H1 (cell line): ENCODE results near the gene ABHD14A. TPM values are rescaled to one million over a fixed set of nuclear protein-coding genes. Genes with fewer than 3 reads are reported as not detected.

ENCODE experiments used
- CTCF ChIA-PET: fragments of 300-600 bp; sonication (Branson Sonifier 250); formaldehyde crosslinking; loops from one replicate; lab custom pipeline; 2021; ENCODE audit not compliant: partially characterized antibody; lab: Charles Lee
- POLR2A ChIA-PET: fragments of 300-600 bp; sonication (Branson Sonifier 250); formaldehyde crosslinking; loops from one replicate; lab custom pipeline; 2021; ENCODE audit warnings: inconsistent platforms; ENCODE audit not compliant: partially characterized antibody; lab: Charles Lee
- DNase-seq, 2 experiments: peaks; one replicate each; pipeline versions ENCODE4 v3.0.0 to v3.0.0-alpha.2; 2010 to 2022; ENCODE audit warnings: low spot score in 2 of 2, low read depth in 1 of 2, mixed read lengths in 1 of 2
- FAIRE-seq: peaks from 2 replicates; lab custom pipeline; 2011; peaks lifted over from hg19 to GRCh38; lab: Jason Lieb, UNC
- H2AFZ ChIP-seq: 2 replicates; pipeline ENCODE4 v1.8.1; 2012; ENCODE audit warnings: low read length, inconsistent platforms
- H2AK5ac ChIP-seq: 2 replicates; pipeline ENCODE4 v1.6.1; 2013; ENCODE audit warnings: low read depth, low read length
- H2BK120ac ChIP-seq: replicated peaks from 2 replicates; pipeline ENCODE3; 2013; ENCODE audit warnings: low read depth, low read length, inconsistent platforms
- H2BK12ac ChIP-seq: 2 replicates; pipeline ENCODE4 v1.6.1; 2013; ENCODE audit warnings: low read depth, low read length
- H2BK15ac ChIP-seq: 2 replicates; pipeline ENCODE4 v1.6.1; 2013; ENCODE audit warnings: low read length
- H2BK20ac ChIP-seq: 2 replicates; pipeline ENCODE4 v1.6.1; 2013; ENCODE audit warnings: low read length
- H2BK5ac ChIP-seq: 2 replicates; pipeline ENCODE4 v1.6.1; 2013; ENCODE audit warnings: low read depth, low read length
- H3K14ac ChIP-seq: 2 replicates; pipeline ENCODE4 v1.6.1; 2013; ENCODE audit warnings: inconsistent platforms; ENCODE audit not compliant: insufficient read length
- H3K18ac ChIP-seq: 2 replicates; pipeline ENCODE4 v1.6.1; 2013; ENCODE audit warnings: low read length; ENCODE audit errors: extremely low read depth
- H3K23ac ChIP-seq: 2 replicates; pipeline ENCODE4 v1.6.1; 2013; ENCODE audit warnings: inconsistent platforms; ENCODE audit not compliant: insufficient read length
- H3K23me2 ChIP-seq: 2 replicates; pipeline ENCODE4 v1.6.1; 2013; ENCODE audit warnings: low read depth, low read length
- H3K27ac ChIP-seq: 2 replicates; pipeline ENCODE4 v1.6.1; 2011; ENCODE audit warnings: low read depth, low read length, inconsistent platforms
- H3K27me3 ChIP-seq, 4 experiments: replicated peaks in 1 of 4; 1 replicate in 1 of 4; 2 replicates in 3 of 4; pipeline versions ENCODE4 v1.6.1 to v1.8.1; 2011 to 2013; ENCODE audit warnings: low read length in 3 of 4, mild to moderate bottlenecking in 3 of 4, inconsistent platforms in 2 of 4, mixed read lengths in 2 of 4, moderate library complexity in 1 of 4; ENCODE audit not compliant: control insufficient read depth in 3 of 4, insufficient read depth in 3 of 4; ENCODE audit errors: extremely low read depth in 1 of 4
- H3K36me3 ChIP-seq, 4 experiments: 2 replicates each; pipeline versions ENCODE4 v1.6.1 to v1.8.1; 2011 to 2013; ENCODE audit warnings: mild to moderate bottlenecking in 4 of 4, low read length in 3 of 4, moderate library complexity in 2 of 4, control low read depth in 1 of 4, inconsistent platforms in 1 of 4; ENCODE audit not compliant: insufficient read depth in 4 of 4, control insufficient read depth in 2 of 4
- H3K4ac ChIP-seq: replicated peaks from 2 replicates; pipeline ENCODE3; 2013; ENCODE audit warnings: low read length, low read depth, mixed read lengths, inconsistent platforms; ENCODE audit not compliant: insufficient read length
- H3K4me1 ChIP-seq, 4 experiments: replicated peaks in 1 of 4; 1 replicate in 1 of 4; 2 replicates in 3 of 4; pipeline versions ENCODE4 v1.6.1 to v1.8.1; 2011 to 2013; ENCODE audit warnings: low read length in 3 of 4, inconsistent platforms in 2 of 4, mixed read lengths in 1 of 4; ENCODE audit not compliant: insufficient read depth in 4 of 4, control insufficient read depth in 3 of 4
- H3K4me2 ChIP-seq, 2 experiments: 2 replicates each; pipeline versions ENCODE4 v1.6.1 to v1.8.1; 2011 to 2013; ENCODE audit warnings: low read depth in 2 of 2, low read length in 2 of 2, control low read depth in 1 of 2, inconsistent platforms in 1 of 2, mild to moderate bottlenecking in 1 of 2; ENCODE audit not compliant: insufficient read depth in 1 of 2
- H3K4me3 ChIP-seq, 4 experiments: fragments of 200-600, 300-600 bp in 1 of 4; sonication (generic), shearing (Covaris generic), sonication (Bioruptor Twin) in 1 of 4; 2 replicates each; pipeline versions ENCODE4 v1.5.1 to v1.8.1; 2011 to 2016; ENCODE audit warnings: low read length in 4 of 4, low read depth in 3 of 4, control low read depth in 2 of 4, inconsistent platforms in 2 of 4, mild to moderate bottlenecking in 2 of 4, mixed read lengths in 1 of 4, moderate library complexity in 1 of 4; ENCODE audit not compliant: insufficient read depth in 2 of 4; ENCODE audit errors: extremely low read depth in 1 of 4
- H3K56ac ChIP-seq: replicated peaks from 2 replicates; pipeline ENCODE3; 2013; ENCODE audit warnings: low read depth, mild to moderate bottlenecking, mixed read lengths, low read length, inconsistent platforms; ENCODE audit not compliant: insufficient read length
- H3K79me1 ChIP-seq: 2 replicates; pipeline ENCODE4 v1.6.1; 2013; ENCODE audit warnings: low read depth, low read length, control low read depth
- H3K79me2 ChIP-seq, 2 experiments: 2 replicates each; pipeline versions ENCODE4 v1.6.1 to v1.8.1; 2012 to 2013; ENCODE audit warnings: low read length in 2 of 2, mild to moderate bottlenecking in 2 of 2, inconsistent platforms in 1 of 2; ENCODE audit not compliant: insufficient read depth in 2 of 2, control insufficient read depth in 1 of 2
- H3K9ac ChIP-seq, 4 experiments: replicated peaks in 1 of 4; 1 replicate in 1 of 4; 2 replicates in 3 of 4; pipeline versions ENCODE4 v1.6.1 to v1.8.1; 2011 to 2013; ENCODE audit warnings: low read depth in 3 of 4, low read length in 3 of 4, control low read depth in 2 of 4, mild to moderate bottlenecking in 2 of 4, moderate library complexity in 2 of 4, inconsistent platforms in 1 of 4; ENCODE audit errors: extremely low read depth in 1 of 4
- H3K9me3 ChIP-seq, 2 experiments: 2 replicates each; pipeline versions ENCODE4 v1.6.1 to v1.8.1; 2012 to 2013; ENCODE audit warnings: mild to moderate bottlenecking in 2 of 2, moderate library complexity in 2 of 2, control low read depth in 1 of 2, inconsistent platforms in 1 of 2, low read depth in 1 of 2, low read length in 1 of 2, mixed read lengths in 1 of 2; ENCODE audit not compliant: insufficient read depth in 2 of 2
- H4K20me1 ChIP-seq, 2 experiments: replicated peaks in 1 of 2; 2 replicates each; pipeline versions ENCODE3 to v1.8.1; 2011 to 2013; ENCODE audit warnings: inconsistent platforms in 2 of 2, low read length in 2 of 2, mild to moderate bottlenecking in 1 of 2; ENCODE audit not compliant: insufficient read depth in 2 of 2, control insufficient read depth in 1 of 2
- H4K5ac ChIP-seq: 2 replicates; pipeline ENCODE4 v1.6.1; 2013; ENCODE audit warnings: low read length, low read depth, mixed read lengths, inconsistent platforms; ENCODE audit not compliant: insufficient read length
- H4K8ac ChIP-seq: 2 replicates; pipeline ENCODE4 v1.8.0; 2013; ENCODE audit warnings: mild to moderate bottlenecking, moderate library complexity, low read length, inconsistent platforms; ENCODE audit not compliant: insufficient read depth; ENCODE audit errors: extremely low read depth
- H4K91ac ChIP-seq: replicated peaks from 2 replicates; pipeline ENCODE3; 2013; ENCODE audit warnings: low read length, mixed read lengths, inconsistent platforms; ENCODE audit not compliant: insufficient read length
- ASH2L ChIP-seq: fragments of 200-600, 300-600 bp; sonication (generic); IDR thresholded peaks from one replicate; pipeline ENCODE4 v1.7.1; 2017; ENCODE audit warnings: low read length
- BACH1 ChIP-seq: IDR thresholded peaks from 2 replicates; pipeline ENCODE4 v1.6.1; 2012; ENCODE audit warnings: low read length, improper control_type of control experiment
- CHD2 ChIP-seq: IDR thresholded peaks from 2 replicates; pipeline ENCODE4 v1.6.1; 2012; ENCODE audit warnings: low read length, improper control_type of control experiment
- E2F6 ChIP-seq: IDR thresholded peaks from 2 replicates; pipeline ENCODE4 v1.6.1; 2012; ENCODE audit warnings: inconsistent platforms
- RAD21 ChIP-seq, 2 experiments: IDR thresholded peaks in 1 of 2; conservative IDR thresholded peaks in 1 of 2; 2 replicates each; pipeline ENCODE4 v1.6.1; 2011; ENCODE audit warnings: low read depth in 2 of 2, low read length in 2 of 2, improper control_type of control experiment in 1 of 2, inconsistent platforms in 1 of 2, mild to moderate bottlenecking in 1 of 2, moderate library complexity in 1 of 2
- RBBP5 ChIP-seq: IDR thresholded peaks from 2 replicates; pipeline ENCODE4 v1.7.1; 2012; ENCODE audit warnings: low read depth, mild to moderate bottlenecking, inconsistent platforms, low read length, moderate library complexity, borderline replicate concordance
- SP4 ChIP-seq: IDR thresholded peaks from 2 replicates; pipeline ENCODE4 v1.6.1; 2012; ENCODE audit warnings: low read length, inconsistent platforms
- SRF ChIP-seq: IDR thresholded peaks from 2 replicates; pipeline ENCODE4 v1.6.1; 2011; ENCODE audit warnings: mild to moderate bottlenecking, low read depth, low read length, moderate library complexity
- TAF7 ChIP-seq: optimal IDR thresholded peaks from 2 replicates; pipeline ENCODE3; 2011; ENCODE audit warnings: low read depth, mild to moderate bottlenecking, inconsistent platforms, low read length, moderate library complexity, borderline replicate concordance
- TEAD4 ChIP-seq: IDR thresholded peaks from 2 replicates; pipeline ENCODE4 v1.6.1; 2012; ENCODE audit warnings: low read depth, low read length, inconsistent platforms, mixed read lengths
- ZNF274 ChIP-seq: IDR thresholded peaks from 2 replicates; pipeline ENCODE4 v1.7.0; 2012; ENCODE audit warnings: low read length, borderline replicate concordance; ENCODE audit errors: extremely low read depth
- WGBS, 2 experiments: shearing (Covaris generic) in 1 of 2; methylation state at CpG; one replicate each; pipeline versions ENCODE4 v1.1.6 to v1.1.7; 2013 to 2015; ENCODE audit warnings: low lambda C conversion rate in 2 of 2, mixed read lengths in 2 of 2, inconsistent platforms in 1 of 2, low coverage in 1 of 2, missing lambda C conversion rate in 1 of 2; ENCODE audit not compliant: insufficient replicate concordance in 2 of 2, insufficient coverage in 1 of 2, insufficient read length in 1 of 2; ENCODE audit errors: extremely low coverage in 1 of 2, missing lambda C conversion rate in 1 of 2; 5-methylcytosine and 5-hydroxymethylcytosine counted together
- polyA plus RNA-seq, 7 experiments: library from polyadenylated mRNA; depleted of rRNA in 3 of 7; stranded (reverse) in 5 of 7; unstranded in 2 of 7; fragments of >200 nt in 5 of 7; fragments of 200-250 nt in 2 of 7; gene quantifications; 1 replicate in 5 of 7; 2 replicates in 1 of 7; 4 replicates in 1 of 7; pipeline versions ENCODE4 v1.2.1 to v1.2.3, GENCODE V29; 2011 to 2013; ENCODE audit warnings: missing spikeins in 2 of 7, mixed read lengths in 2 of 7
- total RNA-seq: library from RNA; stranded (reverse); fragmentation: NEBNext Ultra II Directional; extraction: Animal tissue kit (Norgen Biotek cat#: 25700); gene quantifications from 2 replicates; pipeline ENCODE4 v1.2.1, GENCODE V29; 2021

ABHD14A gene
- total and polyA plus RNA-seq, 2 of the 8 experiments (the other 6 are each of a cell fraction or from before 2014, with no cell fraction given), result 4.6 to 9.8 TPM

DNA sequence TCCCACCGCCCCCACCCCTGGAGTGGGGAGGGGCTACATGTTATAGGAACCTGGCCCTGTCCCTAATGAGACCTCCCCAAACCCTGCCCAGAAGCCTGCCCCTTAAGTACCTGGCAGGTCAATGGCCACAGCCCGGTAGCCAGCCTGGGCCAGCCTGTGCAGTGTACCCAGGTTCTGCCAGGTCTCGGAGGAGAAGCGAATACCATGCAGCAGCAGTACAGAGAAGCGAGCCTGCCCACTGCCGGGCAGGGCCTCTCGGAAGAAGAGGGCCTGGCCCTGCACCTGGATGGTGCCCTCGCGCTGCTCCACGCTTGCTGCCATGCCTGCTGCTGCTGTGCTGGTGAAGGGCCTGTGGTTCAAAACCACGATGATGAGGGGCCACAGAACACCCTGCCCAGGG, 3.5 kb upstream of the ABHD14A start:
- H3K36me3 ChIP-seq, result no peaks in the 10 kb centered on the region
- peaks cover 19% of the 10 kb centered on the region for H3K23me2 ChIP-seq
- POLR2A ChIA-PET, result interaction anchor here (1.3 to 29.3 kb wide), 5 partner anchors 0 to 30 kb away, joined by 3 to 923 read pairs (median 130); partner anchors contain the start of genes ABHD14A, ABHD14B, ACY1 and GPR62
- H3K14ac ChIP-seq, result no peak overlapping the region
- no peak overlapping the region for H4K91ac ChIP-seq
- 0 out of 2 replicates have a peak, but pooled peaks cover 2% of the 10 kb centered on the region for H3K79me1 ChIP-seq
- no peak overlapping the region for H2AFZ ChIP-seq
- H4K5ac ChIP-seq, result no peak overlapping the region
- H2AK5ac ChIP-seq, result no peak overlapping the region; the same call in 1 of the 2 replicates
- no peak overlapping the region for H3K9ac ChIP-seq
- no peaks in the 10 kb centered on the region; a peak in 1 of 4 replicates for H3K9me3 ChIP-seq
- H3K4ac ChIP-seq, result no peak overlapping the region
- no peak overlapping the region for H3K4me3 ChIP-seq
- no peak overlapping the region for H3K4me2 ChIP-seq
- H3K79me2 ChIP-seq, result no peaks in the 10 kb centered on the region
- no peak overlapping the region for H3K18ac ChIP-seq
- H4K8ac ChIP-seq, result no peak overlapping the region
- H2BK12ac ChIP-seq, result no peak overlapping the region
- peak overlapping the region; percentile 48; the same call in 1 of the 2 replicates for H2BK15ac ChIP-seq
- no peak overlapping the region for H2BK20ac ChIP-seq
- peaks cover 0 to 27% (median 21%) of the 10 kb centered on the region in 4 experiments; a peak in 5 of 7 replicates for H3K27me3 ChIP-seq
- TF ChIP-seq TAF7, result no peak
- TF ChIP-seq RAD21 (IDR thresholded peaks at IDR 0.05 in 1 of 2, conservative IDR thresholded peaks at IDR 0.05 in 1 of 2; ENCODE audit: low read depth in 2 of 2, low read length in 2 of 2), result no peak
- TF ChIP-seq SP4, result no peak
- TF ChIP-seq E2F6, result no peak
- no peak for TF ChIP-seq ZNF274
- no peak for TF ChIP-seq ASH2L
- no peak for TF ChIP-seq SRF
- no peak for TF ChIP-seq CHD2
- TF ChIP-seq BACH1, result no peak
- TF ChIP-seq TEAD4, result no peak
- TF ChIP-seq RBBP5, result no peak
- no peak overlapping the region for H2BK120ac ChIP-seq
- H3K4me1 ChIP-seq, result peaks cover 14 to 43% (median 33%) of the 10 kb centered on the region in 4 experiments
- 96% methylated on average over 11 of the region's 11 CpGs; no CpG with 5 or more reads in 1 of the 2 experiments for WGBS, 2 experiments
- no peak overlapping the region for H3K56ac ChIP-seq
- CTCF ChIA-PET, result interaction anchor here (1.0 to 10.5 kb wide), 7 partner anchors 11 to 179 kb away, joined by 3 to 66 read pairs (median 7); partner anchors contain the start of genes ACY1, PARP3 and RRP9
- DNase-seq (no peak), FAIRE-seq (no peak)
- H3K27ac ChIP-seq, result no peak overlapping the region
- peaks cover 0 to 3% of the 10 kb centered on the region in 2 experiments for H4K20me1 ChIP-seq
- H3K23ac ChIP-seq, result no peak overlapping the region
- no peak overlapping the region for H2BK5ac ChIP-seq
